ENCODE data around the gene HNRNPC.

DNA sequence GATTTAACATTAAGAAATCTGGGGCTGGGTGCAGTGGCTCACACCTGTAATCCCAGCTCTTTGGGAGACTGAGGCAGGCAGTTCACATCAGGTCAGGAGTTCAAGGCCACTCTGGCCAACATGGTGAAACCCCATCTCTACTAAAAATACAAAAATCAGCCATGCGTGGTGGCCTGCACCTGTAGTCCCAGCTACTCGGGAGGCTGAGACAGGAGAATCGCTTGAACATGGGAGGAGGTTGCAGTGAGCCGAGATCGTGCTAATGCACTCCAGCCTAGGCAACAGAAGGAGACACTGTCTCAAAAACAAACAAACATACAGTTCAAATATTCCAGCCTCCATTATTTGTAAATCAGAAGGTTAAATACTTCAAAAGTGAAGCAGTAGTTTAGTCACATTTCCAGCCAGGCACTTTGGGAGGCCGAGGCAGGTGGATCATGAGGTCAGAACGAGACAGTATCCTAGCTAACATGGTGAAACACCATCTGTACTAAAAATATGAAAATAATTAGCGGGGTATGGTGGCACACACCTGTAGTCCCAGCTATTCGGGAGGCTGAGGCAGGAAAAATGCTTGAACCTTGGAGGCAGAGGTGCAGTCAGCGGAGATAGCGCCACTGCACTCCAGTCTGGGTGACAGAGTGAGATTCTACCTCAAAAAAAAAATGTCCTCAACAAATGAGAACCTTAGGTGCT is 30.3 kb downstream of the HNRNPC start:
- TF ChIP-seq CTCF (IDR thresholded peaks at IDR 0.05): no peak
- TF ChIP-seq EZH2phosphoT487 (IDR thresholded peaks at IDR 0.05): no peak
- TF ChIP-seq EZH2 (IDR thresholded peaks at IDR 0.05): no peak

Measured in neural progenitor cell (in vitro differentiated cells).